Kidney tubule cell (primary cell): ENCODE data around the gene BCAR1.
"Not testable (repeated sequence)": the region's sequence is repeated elsewhere in the genome, so short reads cannot be mapped to it uniquely, and the experiment has no call there.

Experiments used
- DNase-seq: peaks from one replicate; pipeline ENCODE4 v3.0.0-alpha.2; 2018; ENCODE audit warnings: low spot score

The BCAR1 gene

DNA sequence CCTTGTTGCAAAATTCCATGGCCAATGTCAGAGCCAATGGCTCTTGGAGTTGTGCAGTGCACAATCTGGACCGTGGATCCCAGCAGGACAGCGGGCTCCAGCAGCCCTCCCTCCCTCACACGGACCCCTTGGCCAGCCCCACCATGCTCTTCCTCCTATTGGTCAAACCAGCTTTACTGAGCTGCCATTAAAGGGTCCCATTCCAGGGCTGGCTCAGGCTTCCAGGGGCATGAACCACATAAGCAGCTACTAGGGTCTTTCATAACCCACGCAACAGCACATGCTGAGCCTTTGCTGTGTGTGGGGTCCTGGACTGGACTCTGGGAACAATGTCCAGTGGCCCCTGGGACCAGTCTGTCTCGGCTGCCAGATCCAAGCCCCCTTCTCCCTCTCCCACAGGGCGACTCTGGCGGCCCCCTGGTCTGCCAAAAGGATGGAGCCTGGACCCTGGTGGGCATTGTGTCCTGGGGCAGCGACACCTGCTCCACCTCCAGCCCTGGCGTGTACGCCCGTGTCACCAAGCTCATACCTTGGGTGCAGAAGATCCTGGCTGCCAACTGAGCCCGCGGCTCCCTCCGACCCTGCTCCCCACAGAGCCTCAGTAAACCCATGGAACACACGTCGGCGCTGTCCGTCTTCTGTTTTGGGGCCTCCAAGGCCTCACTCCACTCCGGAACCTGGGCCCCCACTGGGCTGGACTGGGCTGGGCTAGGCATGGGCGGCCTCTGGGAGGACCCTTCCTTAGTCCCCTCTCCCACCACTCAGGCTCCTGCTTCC lies 26.9 kb downstream of the BCAR1 start:
- no peak for DNase-seq

DNA sequence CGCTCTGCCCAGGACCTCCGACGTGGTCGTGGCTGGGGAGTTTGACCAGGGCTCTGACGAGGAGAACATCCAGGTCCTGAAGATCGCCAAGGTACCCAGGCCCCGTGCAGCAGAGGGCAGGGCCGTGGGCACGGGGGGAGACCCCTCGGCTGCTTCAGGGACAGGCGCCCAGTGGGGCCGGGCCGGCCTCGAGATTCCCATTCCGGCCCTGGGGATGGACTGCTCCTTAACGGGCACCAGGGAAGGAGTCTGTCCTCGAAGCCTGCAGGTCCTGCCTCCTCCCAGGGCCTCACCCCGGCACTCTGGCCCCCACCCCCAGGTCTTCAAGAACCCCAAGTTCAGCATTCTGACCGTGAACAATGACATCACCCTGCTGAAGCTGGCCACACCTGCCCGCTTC lies 28.3 kb downstream of the BCAR1 start:
- not testable (repeated sequence) for DNase-seq

DNA sequence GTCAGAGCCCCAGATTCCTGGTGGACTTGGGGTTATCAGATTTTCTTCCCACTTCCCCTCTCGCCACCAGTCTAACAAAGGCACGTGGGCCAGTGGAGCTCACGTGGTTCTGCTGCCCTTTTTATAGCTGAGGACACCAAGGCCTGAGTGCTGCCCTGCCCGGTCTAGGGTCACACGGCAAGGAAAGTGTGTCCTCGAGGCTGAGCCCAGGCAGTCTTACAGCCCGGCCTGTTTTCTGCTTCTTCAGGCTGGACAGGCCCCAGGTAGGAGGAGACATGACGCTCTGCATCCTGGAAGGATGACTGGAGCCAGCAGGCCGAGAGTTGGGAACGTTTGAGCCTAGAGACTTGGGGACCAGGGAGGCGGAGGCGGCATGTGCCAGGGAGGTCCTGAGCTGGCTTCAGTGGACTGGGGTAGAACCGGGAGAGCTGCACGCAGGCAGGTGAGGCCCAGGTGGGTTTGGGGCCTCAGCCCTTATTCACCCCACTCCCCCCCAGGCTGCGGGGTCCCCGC lies 29.1 kb downstream of the BCAR1 start:
- DNase-seq, result no peak

- no peak for DNase-seq
Measured at GRCh38 chr16:75219838-75220237, 31.6 kb downstream of the BCAR1 start.

DNA sequence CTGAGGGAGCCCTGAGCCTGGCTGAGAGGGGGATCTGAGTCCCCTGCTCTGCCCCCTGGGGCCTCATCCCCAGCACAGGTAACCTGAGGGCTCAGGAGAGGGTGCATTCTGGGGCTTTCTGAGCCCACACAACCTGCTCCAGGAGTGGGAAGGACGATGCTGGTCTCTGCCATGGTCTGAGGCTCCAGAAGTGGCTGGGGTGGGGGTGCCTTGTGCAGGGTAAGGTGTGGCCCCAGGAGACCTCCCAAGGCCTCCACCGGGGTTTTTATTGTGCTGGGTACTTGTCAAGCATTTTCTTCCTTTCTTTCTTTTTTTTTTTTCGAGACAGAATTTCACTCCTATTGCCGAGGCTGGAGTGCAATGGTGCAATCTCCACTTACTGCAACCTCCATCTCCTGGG lies 32.3 kb downstream of the BCAR1 start:
- DNase-seq, result no peak

DNA sequence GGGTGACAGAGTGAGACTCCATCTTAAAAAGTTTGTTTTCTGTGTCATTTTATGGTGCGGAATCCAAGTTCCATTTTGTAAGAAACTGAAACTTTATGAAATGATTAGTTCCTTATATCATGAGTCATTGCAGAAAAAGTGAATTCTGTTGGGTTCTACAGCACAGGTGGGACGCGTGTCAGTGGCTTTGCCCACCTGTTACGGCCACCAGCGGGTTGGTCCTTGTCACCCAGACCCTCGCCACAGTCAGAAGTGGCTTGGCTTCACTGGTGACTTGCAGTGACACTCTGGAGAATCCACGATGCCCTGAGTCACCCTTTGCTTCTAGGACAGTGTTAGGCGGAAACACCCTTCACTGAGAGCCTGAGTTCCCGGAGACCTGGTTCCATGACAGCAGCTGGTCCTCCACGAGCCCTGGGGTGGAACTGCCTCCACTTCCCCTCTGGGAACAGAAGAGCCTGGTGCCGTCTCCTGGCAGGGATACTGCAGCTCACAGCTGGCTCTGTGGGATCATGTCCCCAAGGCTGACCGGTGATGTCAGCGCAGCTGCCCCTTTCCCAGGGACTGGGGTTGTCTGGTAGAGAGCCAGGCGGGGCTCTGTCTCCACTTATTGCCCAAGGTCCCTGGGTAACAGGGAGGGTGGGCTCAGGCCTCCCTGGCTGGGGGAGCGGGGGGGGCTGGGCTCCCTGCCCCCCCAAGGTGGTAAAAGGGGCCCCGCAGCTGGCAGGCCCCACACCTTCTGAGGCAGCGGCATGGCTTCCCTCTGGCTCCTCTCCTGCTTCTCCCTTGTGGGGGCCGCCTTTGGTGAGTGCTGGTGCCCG lies 33.0 kb downstream of the BCAR1 start, which contains the start of gene CTRB1:
Gene CTRB1, plus strand, starts transcription at position 733 of the 821 bp plus-strand sequence. Its CDS starts 20 bp downstream, at position 753.
- DNase-seq, result no peak

DNA sequence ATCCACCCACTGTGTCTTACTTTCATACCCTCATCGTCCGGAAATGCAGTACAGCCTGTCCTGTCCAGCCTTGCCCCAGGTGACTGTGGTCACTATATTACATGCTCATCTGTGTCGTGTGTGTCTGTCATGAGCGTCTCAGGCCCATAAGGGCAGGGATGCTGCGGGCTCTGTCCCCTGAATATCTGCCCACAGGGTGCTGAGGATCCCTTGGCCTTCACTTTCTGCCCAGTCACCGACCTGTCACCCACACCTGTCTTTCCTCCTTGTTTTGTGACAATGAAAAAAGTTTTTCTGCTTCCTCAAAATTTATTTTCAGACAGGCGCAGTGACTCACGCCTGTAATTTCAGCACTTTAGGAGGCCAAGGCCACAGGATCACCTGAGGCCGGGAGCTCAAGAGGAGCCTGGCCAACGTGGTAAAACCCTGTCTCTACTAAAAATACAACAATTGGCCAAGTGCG lies 34.0 kb downstream of the BCAR1 start:
- DNase-seq, result no peak

GRCh38 chr16:75216576-75216975 lies 34.8 kb downstream of the BCAR1 start:
- DNase-seq, result no peak

- no peak for DNase-seq
Measured at GRCh38 chr16:75216127-75216526, 35.3 kb downstream of the BCAR1 start.

GRCh38 chr16:75211286-75211685 lies 40.1 kb downstream of the BCAR1 start:
- not testable (repeated sequence) for DNase-seq

DNA sequence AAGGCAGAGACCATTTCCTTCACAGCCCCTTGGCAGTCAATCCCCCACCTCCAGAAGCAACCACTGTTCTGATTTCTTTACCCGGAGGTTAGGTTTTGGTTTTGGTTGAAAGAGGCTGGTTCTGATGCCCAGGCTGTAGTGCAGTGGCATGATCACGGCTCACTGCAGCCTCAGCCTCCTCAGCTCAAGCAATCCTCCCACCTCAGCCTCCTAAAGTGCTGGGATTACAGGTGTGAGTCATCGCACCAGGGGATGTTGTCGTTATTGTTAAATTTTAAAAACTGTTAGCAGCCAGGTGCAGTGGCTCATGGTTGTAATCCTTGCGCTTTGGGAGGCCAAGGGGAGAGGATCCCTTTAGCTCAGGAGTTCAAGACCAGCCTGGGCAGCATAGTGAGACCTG lies 41.5 kb downstream of the BCAR1 start:
- DNase-seq, result no peak

GRCh38 chr16:75209514-75209913 lies 41.9 kb downstream of the BCAR1 start:
- not testable (repeated sequence) for DNase-seq

DNA sequence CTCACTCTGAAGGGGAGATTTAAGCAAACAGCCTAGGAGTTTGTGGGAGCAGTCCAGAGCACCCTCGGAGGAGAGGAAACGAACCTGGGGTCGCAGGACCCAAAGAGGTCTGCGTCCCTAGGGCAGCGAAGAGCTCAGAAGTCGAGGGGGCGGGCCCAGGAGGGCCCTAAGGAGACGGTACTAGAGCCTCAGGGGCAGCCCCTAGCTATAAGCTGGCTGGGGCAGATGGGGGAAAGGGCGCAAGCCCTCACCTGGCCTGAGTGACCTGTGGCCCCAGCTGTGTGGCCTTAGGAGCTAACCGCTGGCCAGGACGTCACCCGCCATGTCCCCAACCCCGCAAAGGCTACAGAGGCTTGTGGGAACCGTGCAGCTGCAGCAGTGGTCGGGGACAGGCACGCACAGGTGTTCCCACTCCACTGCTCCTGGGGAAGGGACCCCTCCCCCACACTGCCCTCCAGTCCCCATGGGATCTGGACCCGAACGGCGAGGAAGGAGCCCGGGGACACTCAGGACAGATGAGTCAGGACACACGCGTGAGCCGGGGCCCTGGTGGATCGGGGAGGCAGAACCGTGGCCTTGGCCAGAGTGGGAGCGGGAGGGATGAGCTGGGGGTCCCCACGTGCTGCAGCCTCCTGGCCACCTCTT lies 42.4 kb downstream of the BCAR1 start:
- no peak for DNase-seq

DNA sequence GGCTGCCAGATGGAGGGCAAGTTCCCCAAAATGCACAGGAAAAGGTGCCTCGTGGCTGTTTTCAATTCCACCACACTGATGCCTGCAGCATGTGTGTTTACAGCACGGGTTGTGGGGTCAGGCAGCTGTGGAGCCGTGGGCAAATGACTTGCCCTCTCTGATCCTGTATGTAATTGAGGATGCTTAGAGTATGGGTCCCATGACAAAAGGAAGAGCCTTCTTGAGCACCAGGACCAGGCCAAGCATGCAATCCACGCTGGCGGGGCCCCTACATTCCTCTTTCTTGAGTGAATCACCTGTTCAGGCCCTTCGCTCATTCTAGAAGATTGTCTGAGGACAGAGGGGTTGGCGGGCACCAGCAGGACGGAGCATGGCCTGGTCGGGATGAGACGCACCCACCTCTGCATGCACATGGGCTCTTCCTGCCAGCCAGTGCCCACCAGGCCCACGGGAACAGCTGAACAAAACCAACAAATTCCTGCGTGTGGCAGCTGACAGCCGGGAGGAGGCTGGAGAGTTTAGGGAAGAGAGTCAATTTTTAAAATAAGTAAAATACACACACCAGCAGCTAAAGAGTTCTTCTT lies 43.1 kb downstream of the BCAR1 start:
- DNase-seq, result no peak

DNA sequence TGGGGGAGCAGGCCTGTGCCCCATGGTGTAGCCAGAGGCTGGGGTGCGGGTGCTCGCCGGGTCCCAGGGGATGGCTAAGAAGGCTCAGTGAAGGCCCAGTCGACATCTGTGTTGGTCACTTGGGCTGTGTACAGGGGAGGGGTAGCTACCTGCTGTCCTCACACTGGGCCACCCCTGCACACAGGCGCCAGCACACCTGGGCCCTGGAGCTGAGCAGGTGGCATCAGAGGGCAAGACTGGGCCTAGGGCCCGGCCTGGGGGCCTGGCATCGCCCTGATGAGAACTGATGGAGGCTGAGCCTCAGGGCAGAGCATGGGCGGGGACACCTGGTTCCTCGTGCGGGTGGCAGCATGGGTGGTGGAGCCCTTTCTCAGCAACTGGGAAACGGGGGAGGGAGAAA lies 43.6 kb downstream of the BCAR1 start:
- no peak for DNase-seq

GRCh38 chr16:75206749-75207451 lies 44.5 kb downstream of the BCAR1 start, which contains the start of gene CTRB2:
Gene CTRB2 (minus strand): TSS chr16:75207161. CDS start chr16:75207141, 20 bp downstream.
- DNase-seq, result no peak

DNA sequence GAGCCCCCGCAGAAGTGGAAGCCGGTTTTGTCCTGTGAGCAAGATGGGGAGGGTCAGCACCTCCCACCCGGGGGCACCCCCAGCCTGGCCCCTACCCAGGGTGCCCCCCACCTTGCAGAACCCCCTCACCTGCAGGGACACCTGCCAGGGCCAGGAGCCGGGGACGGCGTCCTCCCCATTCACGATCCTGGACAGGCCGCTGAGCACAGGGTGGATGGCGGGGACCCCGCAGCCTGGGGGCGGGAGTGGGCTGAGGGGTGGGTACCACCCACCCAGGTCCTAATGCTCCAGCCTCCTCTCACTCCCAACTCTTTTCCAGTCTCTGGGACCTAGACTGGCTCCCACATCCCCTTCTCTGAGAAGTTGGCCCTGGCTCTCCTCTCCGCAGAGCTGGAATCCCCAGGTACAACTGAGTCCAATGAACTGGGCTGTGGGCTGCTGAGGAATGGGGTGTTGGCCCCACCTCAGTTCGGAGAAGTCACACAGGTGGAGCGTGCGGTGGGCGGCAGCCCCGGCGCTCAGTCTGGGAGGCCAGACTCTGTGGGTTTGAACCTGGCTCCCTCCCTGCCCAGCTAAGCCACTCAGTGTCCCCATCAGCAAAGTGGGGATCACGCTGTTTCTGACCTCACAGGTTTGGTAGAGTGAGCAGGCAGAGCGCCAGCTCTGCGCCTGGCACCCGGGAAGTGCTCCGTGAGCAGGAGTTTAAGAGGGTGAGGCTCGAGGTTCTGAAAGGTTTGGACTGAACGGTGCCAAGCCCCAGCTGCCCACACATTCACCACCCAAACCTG lies 45.3 kb downstream of the BCAR1 start:
- not testable (repeated sequence) for DNase-seq

- not testable (repeated sequence) for DNase-seq
Measured at GRCh38 chr16:75205438-75205837, 46.0 kb downstream of the BCAR1 start.

- not testable (repeated sequence) for DNase-seq
Measured at GRCh38 chr16:75204905-75205304, 46.5 kb downstream of the BCAR1 start.

DNA sequence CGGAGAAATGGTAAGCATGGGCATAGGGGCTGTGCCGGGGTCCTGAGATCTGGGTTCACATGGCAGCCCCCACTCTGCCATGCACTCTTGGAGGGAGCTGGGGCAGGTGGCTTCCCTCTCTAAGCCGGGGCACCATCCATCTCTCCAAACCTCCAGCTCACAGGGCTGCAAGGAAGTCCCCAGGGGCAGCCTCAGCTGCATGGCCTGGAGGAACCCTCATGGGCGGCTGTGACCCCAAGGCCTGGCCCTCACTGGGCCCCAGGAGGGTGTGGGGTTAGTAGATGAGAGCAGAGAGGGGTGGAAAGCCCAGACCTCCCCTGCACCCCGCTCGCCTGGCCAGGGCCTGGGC lies 47.0 kb downstream of the BCAR1 start:
- DNase-seq, result no peak
